Measurements from ENCODE around the gene NELL2.

DNA sequence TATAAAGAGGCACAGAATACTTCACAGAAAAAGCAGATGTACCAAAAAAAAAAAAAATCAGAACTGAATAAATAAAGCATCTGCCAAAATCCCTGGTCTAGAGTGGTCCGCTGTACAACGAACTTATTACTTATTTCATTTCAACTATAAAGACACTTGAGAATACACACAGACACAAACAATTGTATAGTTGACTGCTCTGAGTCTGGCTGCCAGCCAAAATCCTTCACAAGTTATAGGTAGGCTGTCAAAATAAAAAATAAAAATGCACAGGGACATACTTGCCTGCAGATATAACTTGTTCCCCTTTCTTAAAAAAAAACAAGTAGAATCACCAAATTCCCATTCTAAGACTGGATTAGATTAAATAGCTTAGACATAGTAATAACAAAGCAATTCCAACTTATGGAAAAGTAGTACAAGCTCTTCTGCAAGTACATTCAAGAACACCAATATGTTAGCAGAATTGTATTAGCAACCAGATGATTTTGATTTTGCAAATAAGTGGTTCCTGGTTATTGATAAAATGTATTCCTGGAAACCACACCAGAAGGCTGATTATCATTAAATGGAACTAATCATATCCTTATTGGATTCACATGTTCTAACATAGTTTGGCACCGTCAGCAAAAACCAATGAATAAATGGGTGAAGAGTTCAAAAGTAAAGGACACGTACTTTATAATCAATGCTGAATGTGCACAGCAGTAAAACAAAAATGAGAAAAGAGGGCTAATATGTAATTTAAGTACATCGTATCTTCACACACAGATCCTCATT, 248.5 kb downstream of the NELL2 start:
- TF ChIP-seq, protein P1, sequence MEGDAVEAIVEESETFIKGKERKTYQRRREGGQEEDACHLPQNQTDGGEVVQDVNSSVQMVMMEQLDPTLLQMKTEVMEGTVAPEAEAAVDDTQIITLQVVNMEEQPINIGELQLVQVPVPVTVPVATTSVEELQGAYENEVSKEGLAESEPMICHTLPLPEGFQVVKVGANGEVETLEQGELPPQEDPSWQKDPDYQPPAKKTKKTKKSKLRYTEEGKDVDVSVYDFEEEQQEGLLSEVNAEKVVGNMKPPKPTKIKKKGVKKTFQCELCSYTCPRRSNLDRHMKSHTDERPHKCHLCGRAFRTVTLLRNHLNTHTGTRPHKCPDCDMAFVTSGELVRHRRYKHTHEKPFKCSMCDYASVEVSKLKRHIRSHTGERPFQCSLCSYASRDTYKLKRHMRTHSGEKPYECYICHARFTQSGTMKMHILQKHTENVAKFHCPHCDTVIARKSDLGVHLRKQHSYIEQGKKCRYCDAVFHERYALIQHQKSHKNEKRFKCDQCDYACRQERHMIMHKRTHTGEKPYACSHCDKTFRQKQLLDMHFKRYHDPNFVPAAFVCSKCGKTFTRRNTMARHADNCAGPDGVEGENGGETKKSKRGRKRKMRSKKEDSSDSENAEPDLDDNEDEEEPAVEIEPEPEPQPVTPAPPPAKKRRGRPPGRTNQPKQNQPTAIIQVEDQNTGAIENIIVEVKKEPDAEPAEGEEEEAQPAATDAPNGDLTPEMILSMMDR (IDR thresholded peaks at IDR 0.05; ENCODE audit: insufficient read depth, low read depth, low read length), result no peak
- TF ChIP-seq EZH2 (IDR thresholded peaks at IDR 0.05; ENCODE audit: insufficient read depth, low read length), result no peak

All from astrocyte (in vitro differentiated cells and primary cell).